Measurements from ENCODE around the gene KRTAP10-4. TPM values are rescaled to one million over a fixed set of nuclear protein-coding genes. Genes with fewer than 3 reads are reported as not detected.

Gene KRTAP10-4
- total and polyA plus RNA-seq, 2 of the 4 experiments (the other 2 are of a cell fraction), result not detected

GRCh38 chr21:44595524-44595923, 22.0 kb downstream of the KRTAP10-4 start:
- no TSS peak for BruUV-seq (replicated peaks)
- Histone ChIP-seq H3K9me1 (ENCODE audit: insufficient read depth, low read length) (no peaks in the 10 kb centered on the region), H4K20me1 (ENCODE audit: insufficient read depth, low read length) (no peaks in the 10 kb centered on the region), H3K23ac (ENCODE audit: low read depth, low read length) (no peak overlapping the region), H3K27ac (ENCODE audit: insufficient read depth, low read length) (no peak overlapping the region), H3K4ac (ENCODE audit: low read depth, low read length) (no peak overlapping the region), H3K27me3 (ENCODE audit: control insufficient read depth, insufficient read depth, low read length) (peaks cover 4% of the 10 kb centered on the region; the same call in 1 of the 2 replicates), H2BK20ac (ENCODE audit: low read depth, low read length) (no peak overlapping the region), H2BK120ac (ENCODE audit: low read depth, low read length) (no peak overlapping the region), H4K5ac (ENCODE audit: low read depth, low read length) (no peak overlapping the region), H3K18ac (ENCODE audit: low read depth, low read length) (no peak overlapping the region), H3K36me3 (ENCODE audit: control insufficient read depth, insufficient read depth, low read length) (no peaks in the 10 kb centered on the region), H3K4me2 (ENCODE audit: low read depth, low read length) (no peak overlapping the region), H3K56ac (ENCODE audit: extremely low read depth, insufficient read depth, low read length) (no peak overlapping the region), H2BK15ac (ENCODE audit: low read depth, low read length) (no peak overlapping the region), H2AK9ac (replicated peaks; ENCODE audit: low read depth, low read length, poor library complexity) (no peak overlapping the region), H4K8ac (ENCODE audit: low read depth in 2 of 2, low read length in 2 of 2) (no peak overlapping the region), H4K91ac (ENCODE audit: insufficient read depth, low read depth, low read length) (no peak overlapping the region), H3K79me1 (ENCODE audit: low read depth in 1 of 2, low read length in 2 of 2) (no peaks in the 10 kb centered on the region), H3K9me3 (ENCODE audit: control insufficient read depth, insufficient read depth, low read length) (no peaks in the 10 kb centered on the region), H3K4me1 (ENCODE audit: control insufficient read depth, insufficient read depth, low read length) (no peaks in the 10 kb centered on the region), H3K4me3 (ENCODE audit: insufficient read depth, low read depth, low read length) (no peak overlapping the region), H3K14ac (replicated peaks; ENCODE audit: low read depth, low read length) (no peak overlapping the region), H2AFZ (replicated peaks; ENCODE audit: low read length, poor library complexity) (no peak overlapping the region), H2AK5ac (ENCODE audit: low read depth, low read length) (no peak overlapping the region), H3K9ac (ENCODE audit: low read depth, low read length) (no peak overlapping the region), H2BK5ac (ENCODE audit: low read depth, low read length, poor library complexity, severe bottlenecking) (no peak overlapping the region)
- ATAC-seq (ENCODE audit: low read depth), result no peak
- dilution Hi-C loops (cut with HindIII; ENCODE audit: low sequenced_read_pairs, unreplicated experiment), result no loop called here
- ChIA-PET CTCF (no interaction called here), POLR2A (ENCODE audit: unreplicated experiment) (no interaction called here)
- no CpG with 5 or more reads among the region's 6 CpGs for WGBS, 2 experiments (ENCODE audit: extremely low coverage in 2 of 2, insufficient read length in 1 of 2)
- no peak for TF ChIP-seq RFX5 (IDR thresholded peaks at IDR 0.05; ENCODE audit: low read depth, low read length)
- intact Hi-C loops (cut with micrococcal nuclease), result no loop called here
- in situ Hi-C loops (cut with MboI; ENCODE audit: low sequenced_read_pairs), result no loop called here
- no peak for DNase-seq

Data from IMR-90 (cell line).